GM23338 (cell line): ENCODE measurements around the gene ATP5ME. TPM values are rescaled to one million over a fixed set of nuclear protein-coding genes. Genes with fewer than 3 reads are reported as not detected.

Experiments used
- ATAC-seq: fragments of 200-7000 bp; cut with Tn5 transposase; 3 replicates; pipeline ENCODE4 v1.9.1; 2020
- DNase-seq: peaks from one replicate; pipeline ENCODE4 v3.0.0-alpha.2; 2015; ENCODE audit warnings: low spot score
- H2AFZ ChIP-seq: fragments of 200-600 bp; sonication (generic); 2 replicates; pipeline ENCODE4 v1.8.0; 2016; ENCODE audit warnings: antibody characterized with exemption, mild to moderate bottlenecking, moderate library complexity
- H3F3A ChIP-seq: fragments of 200-600 bp; sonication (generic); replicated peaks from 2 replicates; pipeline ENCODE4 v1.8.0; 2017; ENCODE audit warnings: antibody characterized with exemption, mixed run types, low read depth
- H3K27ac ChIP-seq: fragments of 200-600 bp; sonication (generic); 2 replicates; pipeline ENCODE4 v1.6.1; 2016; ENCODE audit warnings: low read depth
- H3K27me3 ChIP-seq: fragments of 200-600 bp; sonication (generic); 2 replicates; pipeline ENCODE4 v1.8.0; 2016; ENCODE audit warnings: mild to moderate bottlenecking, mixed run types, moderate library complexity; ENCODE audit not compliant: insufficient read depth
- H3K36me3 ChIP-seq: fragments of 200-600 bp; sonication (generic); 2 replicates; pipeline ENCODE4 v1.8.0; 2016; ENCODE audit warnings: mild to moderate bottlenecking; ENCODE audit not compliant: insufficient read depth
- H3K4me1 ChIP-seq: fragments of 200-600 bp; sonication (generic); 2 replicates; pipeline ENCODE4 v1.8.0; 2016; ENCODE audit warnings: mild to moderate bottlenecking, moderate library complexity; ENCODE audit not compliant: insufficient read depth
- H3K4me2 ChIP-seq: fragments of 200-600 bp; sonication (generic); 2 replicates; pipeline ENCODE4 v1.7.1; 2017; ENCODE audit warnings: mixed run types
- H3K4me3 ChIP-seq: fragments of 200-600 bp; sonication (generic); 2 replicates; pipeline ENCODE4 v1.6.1; 2016; ENCODE audit warnings: mixed run types
- H3K79me2 ChIP-seq: fragments of 200-600 bp; sonication (generic); replicated peaks from 2 replicates; pipeline ENCODE4 v1.8.0; 2017; ENCODE audit warnings: mild to moderate bottlenecking; ENCODE audit not compliant: insufficient read depth
- H3K9me2 ChIP-seq: fragments of 200-600 bp; sonication (generic); 2 replicates; pipeline ENCODE4 v1.8.0; 2017; ENCODE audit not compliant: insufficient read depth
- H4K20me1 ChIP-seq: fragments of 200-600 bp; sonication (generic); replicated peaks from 2 replicates; pipeline ENCODE4 v1.8.0; 2017; ENCODE audit warnings: mild to moderate bottlenecking; ENCODE audit not compliant: insufficient read depth
- H3K27ac Mint-ChIP-seq: 2 replicates; pipeline ENCODE4 v1.8.0; 2020; ENCODE audit warnings: inconsistent platforms, mild to moderate bottlenecking, moderate library complexity, mixed read lengths
- H3K27me3 Mint-ChIP-seq: 3 replicates; pipeline ENCODE4 v1.8.0; 2022; ENCODE audit warnings: low read depth, mild to moderate bottlenecking, moderate library complexity, mixed read lengths, inconsistent platforms; ENCODE audit not compliant: insufficient read depth, poor library complexity
- H3K36me3 Mint-ChIP-seq: 3 replicates; pipeline ENCODE4 v1.8.0; 2021; ENCODE audit warnings: low read depth, mild to moderate bottlenecking, inconsistent platforms, moderate library complexity, mixed read lengths
- H3K4me1 Mint-ChIP-seq: 3 replicates; pipeline ENCODE4 v1.8.0; 2020; ENCODE audit warnings: mild to moderate bottlenecking, inconsistent platforms, mixed read lengths
- H3K4me3 Mint-ChIP-seq: 3 replicates; pipeline ENCODE4 v1.8.0; 2021; ENCODE audit warnings: moderate library complexity, mild to moderate bottlenecking, inconsistent platforms, mixed read lengths
- H3K9me3 Mint-ChIP-seq: 3 replicates; pipeline ENCODE4 v1.8.0; 2020; ENCODE audit warnings: moderate library complexity, mild to moderate bottlenecking, inconsistent platforms, mixed read lengths
- CREB1 ChIP-seq: fragments of 250-450 bp; sonication (Bioruptor Pico); IDR thresholded peaks from 2 replicates; pipeline ENCODE4 v1.5.0; 2020; ENCODE audit warnings: low read depth, mild to moderate bottlenecking, moderate library complexity
- EZH2phosphoT487 ChIP-seq: fragments of 200-600 bp; sonication (generic); IDR thresholded peaks from one replicate; pipeline ENCODE4 v1.8.1; 2018; ENCODE audit warnings: antibody characterized with exemption; ENCODE audit not compliant: unreplicated experiment
- JUNB ChIP-seq: IDR thresholded peaks from one replicate; pipeline ENCODE4 v1.6.1; 2016; ENCODE audit warnings: antibody characterized with exemption; ENCODE audit not compliant: unreplicated experiment
- POLR2AphosphoS5 ChIP-seq: IDR thresholded peaks from 2 replicates; pipeline ENCODE4 v1.6.1; 2016; ENCODE audit warnings: antibody characterized with exemption, low read depth
- ZNF114 ChIP-seq: fragments of 250-450 bp; sonication (Bioruptor Pico); IDR thresholded peaks from 2 replicates; pipeline ENCODE4 v1.5.0; 2020; ENCODE audit warnings: mild to moderate bottlenecking, moderate library complexity
- ZNF331 ChIP-seq: fragments of 250-450 bp; sonication (Bioruptor Pico); IDR thresholded peaks from 2 replicates; pipeline ENCODE4 v1.5.0; 2020; ENCODE audit warnings: low read depth, mild to moderate bottlenecking, moderate library complexity
- ZNF462 ChIP-seq: fragments of 250-450 bp; sonication (Bioruptor Pico); IDR thresholded peaks from 2 replicates; pipeline ENCODE4 v1.5.0; 2020; ENCODE audit warnings: mild to moderate bottlenecking, moderate library complexity
- polyA plus RNA-seq: library from polyadenylated mRNA; unstranded; fragments of >200 nt; fragmentation: Nextera tagmentation; extraction: Ambion mirVana; gene quantifications from 2 replicates; pipeline ENCODE4 v1.2.1, GENCODE V29; 2016
- total RNA-seq: library from RNA; depleted of rRNA; stranded (reverse); fragments of >200 nt; shearing (Covaris generic); gene quantifications from 2 replicates; pipeline ENCODE4 v1.2.3, GENCODE V29; 2014
- TF ChIP-seq, protein P1 (sequence below), 2 experiments: fragments of 200-600 bp in 1 of 2; sonication (generic) in 1 of 2; conservative IDR thresholded peaks; 2 replicates each; pipeline versions ENCODE4 v1.5.1 to v1.6.1; 2016 to 2017; ENCODE audit warnings: antibody characterized with exemption in 2 of 2, low read depth in 2 of 2, mild to moderate bottlenecking in 2 of 2, moderate library complexity in 1 of 2
- TF ChIP-seq, protein P2 (sequence below): IDR thresholded peaks from one replicate; pipeline ENCODE4 v1.6.1; 2018; ENCODE audit warnings: antibody characterized with exemption; ENCODE audit not compliant: unreplicated experiment
- TF ChIP-seq, protein P3 (sequence below): IDR thresholded peaks from 2 replicates; pipeline ENCODE4 v1.6.1; 2016; ENCODE audit warnings: antibody characterized with exemption

The ATP5ME gene
- total and polyA plus RNA-seq, 2 experiments from 2014 or later = 60.5 to 2,021 TPM

- no peak overlapping the region for H3K4me3 ChIP-seq
- no peaks in the 10 kb centered on the region for H4K20me1 ChIP-seq
- ATAC-seq (no peak), DNase-seq (no peak)
- H3K27me3 ChIP-seq = no peaks in the 10 kb centered on the region
- no peaks in the 10 kb centered on the region; the same call in 2 of the 3 replicates for H3K36me3 Mint-ChIP-seq
- no peaks in the 10 kb centered on the region for H3K79me2 ChIP-seq
- H3K4me1 ChIP-seq = peaks cover 8% of the 10 kb centered on the region
- H3K36me3 ChIP-seq = no peaks in the 10 kb centered on the region
- TF ChIP-seq JUNB (no peak), ZNF331 (CRISPR knock-in tag) (no peak), ZNF462 (CRISPR knock-in tag) (no peak), CREB1 (CRISPR knock-in tag) (no peak), ZNF114 (CRISPR knock-in tag) (no peak), EZH2phosphoT487 (no peak), POLR2AphosphoS5 (no peak)
- TF ChIP-seq, protein P1, sequence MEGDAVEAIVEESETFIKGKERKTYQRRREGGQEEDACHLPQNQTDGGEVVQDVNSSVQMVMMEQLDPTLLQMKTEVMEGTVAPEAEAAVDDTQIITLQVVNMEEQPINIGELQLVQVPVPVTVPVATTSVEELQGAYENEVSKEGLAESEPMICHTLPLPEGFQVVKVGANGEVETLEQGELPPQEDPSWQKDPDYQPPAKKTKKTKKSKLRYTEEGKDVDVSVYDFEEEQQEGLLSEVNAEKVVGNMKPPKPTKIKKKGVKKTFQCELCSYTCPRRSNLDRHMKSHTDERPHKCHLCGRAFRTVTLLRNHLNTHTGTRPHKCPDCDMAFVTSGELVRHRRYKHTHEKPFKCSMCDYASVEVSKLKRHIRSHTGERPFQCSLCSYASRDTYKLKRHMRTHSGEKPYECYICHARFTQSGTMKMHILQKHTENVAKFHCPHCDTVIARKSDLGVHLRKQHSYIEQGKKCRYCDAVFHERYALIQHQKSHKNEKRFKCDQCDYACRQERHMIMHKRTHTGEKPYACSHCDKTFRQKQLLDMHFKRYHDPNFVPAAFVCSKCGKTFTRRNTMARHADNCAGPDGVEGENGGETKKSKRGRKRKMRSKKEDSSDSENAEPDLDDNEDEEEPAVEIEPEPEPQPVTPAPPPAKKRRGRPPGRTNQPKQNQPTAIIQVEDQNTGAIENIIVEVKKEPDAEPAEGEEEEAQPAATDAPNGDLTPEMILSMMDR (conservative IDR thresholded peaks at IDR 0.05; ENCODE audit: low read depth in 2 of 2) = no peak
- TF ChIP-seq, protein P2, sequence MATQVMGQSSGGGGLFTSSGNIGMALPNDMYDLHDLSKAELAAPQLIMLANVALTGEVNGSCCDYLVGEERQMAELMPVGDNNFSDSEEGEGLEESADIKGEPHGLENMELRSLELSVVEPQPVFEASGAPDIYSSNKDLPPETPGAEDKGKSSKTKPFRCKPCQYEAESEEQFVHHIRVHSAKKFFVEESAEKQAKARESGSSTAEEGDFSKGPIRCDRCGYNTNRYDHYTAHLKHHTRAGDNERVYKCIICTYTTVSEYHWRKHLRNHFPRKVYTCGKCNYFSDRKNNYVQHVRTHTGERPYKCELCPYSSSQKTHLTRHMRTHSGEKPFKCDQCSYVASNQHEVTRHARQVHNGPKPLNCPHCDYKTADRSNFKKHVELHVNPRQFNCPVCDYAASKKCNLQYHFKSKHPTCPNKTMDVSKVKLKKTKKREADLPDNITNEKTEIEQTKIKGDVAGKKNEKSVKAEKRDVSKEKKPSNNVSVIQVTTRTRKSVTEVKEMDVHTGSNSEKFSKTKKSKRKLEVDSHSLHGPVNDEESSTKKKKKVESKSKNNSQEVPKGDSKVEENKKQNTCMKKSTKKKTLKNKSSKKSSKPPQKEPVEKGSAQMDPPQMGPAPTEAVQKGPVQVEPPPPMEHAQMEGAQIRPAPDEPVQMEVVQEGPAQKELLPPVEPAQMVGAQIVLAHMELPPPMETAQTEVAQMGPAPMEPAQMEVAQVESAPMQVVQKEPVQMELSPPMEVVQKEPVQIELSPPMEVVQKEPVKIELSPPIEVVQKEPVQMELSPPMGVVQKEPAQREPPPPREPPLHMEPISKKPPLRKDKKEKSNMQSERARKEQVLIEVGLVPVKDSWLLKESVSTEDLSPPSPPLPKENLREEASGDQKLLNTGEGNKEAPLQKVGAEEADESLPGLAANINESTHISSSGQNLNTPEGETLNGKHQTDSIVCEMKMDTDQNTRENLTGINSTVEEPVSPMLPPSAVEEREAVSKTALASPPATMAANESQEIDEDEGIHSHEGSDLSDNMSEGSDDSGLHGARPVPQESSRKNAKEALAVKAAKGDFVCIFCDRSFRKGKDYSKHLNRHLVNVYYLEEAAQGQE = no peak
- TF ChIP-seq, protein P3, sequence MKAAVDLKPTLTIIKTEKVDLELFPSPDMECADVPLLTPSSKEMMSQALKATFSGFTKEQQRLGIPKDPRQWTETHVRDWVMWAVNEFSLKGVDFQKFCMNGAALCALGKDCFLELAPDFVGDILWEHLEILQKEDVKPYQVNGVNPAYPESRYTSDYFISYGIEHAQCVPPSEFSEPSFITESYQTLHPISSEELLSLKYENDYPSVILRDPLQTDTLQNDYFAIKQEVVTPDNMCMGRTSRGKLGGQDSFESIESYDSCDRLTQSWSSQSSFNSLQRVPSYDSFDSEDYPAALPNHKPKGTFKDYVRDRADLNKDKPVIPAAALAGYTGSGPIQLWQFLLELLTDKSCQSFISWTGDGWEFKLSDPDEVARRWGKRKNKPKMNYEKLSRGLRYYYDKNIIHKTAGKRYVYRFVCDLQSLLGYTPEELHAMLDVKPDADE = no peak
- H3K4me3 Mint-ChIP-seq = no peak overlapping the region
- no peaks in the 10 kb centered on the region; the same call in 1 of the 3 replicates for H3K9me3 Mint-ChIP-seq
- no peak overlapping the region for H3K27ac Mint-ChIP-seq
- no peak overlapping the region for H2AFZ ChIP-seq
- no peaks in the 10 kb centered on the region for H3K9me2 ChIP-seq
- H3K27ac ChIP-seq = no peak overlapping the region
- H3K4me2 ChIP-seq = no peak overlapping the region
- peaks cover 10% of the 10 kb centered on the region; the same call in 1 of the 2 replicates for H3F3A ChIP-seq
- H3K4me1 Mint-ChIP-seq = peaks cover 19% of the 10 kb centered on the region
- H3K27me3 Mint-ChIP-seq = peaks cover 8% of the 10 kb centered on the region
Measured at GRCh38 chr4:685679-686412, 11.8 kb upstream of the ATP5ME start.
